ENCODE measurements around the gene SNAPC4. TPM values are rescaled to one million over a fixed set of nuclear protein-coding genes. Genes with fewer than 3 reads are reported as not detected.

Gene SNAPC4
- total and polyA plus RNA-seq, 9 of the 15 experiments (the other 6 are each of a cell fraction or from before 2014, with no cell fraction given): 0.21 to 21.8 (median 8.8) TPM

GRCh38 chr9:136410500-136411287 lies 10.7 kb upstream of the SNAPC4 start, which contains the start of the genes ENTR1 and PMPCA (continued):
- TF ChIP-seq SFPQ (IDR thresholded peaks at IDR 0.05; ENCODE audit: low read depth, low read length) (no peak), ZBTB2 (IDR thresholded peaks at IDR 0.05) (no peak), MTA1 (IDR thresholded peaks at IDR 0.05; ENCODE audit: borderline replicate concordance) (no peak), HOXB6 (CRISPR knock-in tag; IDR thresholded peaks at IDR 0.05; ENCODE audit: borderline replicate concordance) (no peak), DDX20 (tag; IDR thresholded peaks at IDR 0.05; ENCODE audit: low read depth) (no peak), MYNN (IDR thresholded peaks at IDR 0.05) (no peak), MYNN (CRISPR knock-in tag; IDR thresholded peaks at IDR 0.05) (no peak), DIDO1 (tag; IDR thresholded peaks at IDR 0.05; ENCODE audit: low read depth) (no peak), JUN (IDR thresholded peaks at IDR 0.05; ENCODE audit: borderline replicate concordance, low read depth, low read length) (peak; percentile 28; the same call in 1 of the 2 replicates), JUN (CRISPR knock-in tag; IDR thresholded peaks at IDR 0.05; ENCODE audit: borderline replicate concordance) (no peak), ZNF316 (IDR thresholded peaks at IDR 0.05) (no peak), TSHZ1 (CRISPR knock-in tag; IDR thresholded peaks at IDR 0.05) (no peak), ZNF589 (CRISPR knock-in tag; IDR thresholded peaks at IDR 0.05; ENCODE audit: low read depth) (no peak), EHMT2 (IDR thresholded peaks at IDR 0.05) (no peak), ILK (tag; IDR thresholded peaks at IDR 0.05; ENCODE audit: borderline replicate concordance, low read depth) (no peak), ZNF165 (CRISPR knock-in tag; IDR thresholded peaks at IDR 0.05; ENCODE audit: borderline replicate concordance) (no peak), CREB3L1 (IDR thresholded peaks at IDR 0.05; ENCODE audit: borderline replicate concordance, low read depth) (peak; percentile 43; the same call in 1 of the 2 replicates), ZNF174 (CRISPR knock-in tag; IDR thresholded peaks at IDR 0.05) (no peak), MTA2 (IDR thresholded peaks at IDR 0.05; ENCODE audit: low read depth) (no peak), KHSRP (IDR thresholded peaks at IDR 0.05) (no peak), KDM4B (IDR thresholded peaks at IDR 0.05; ENCODE audit: borderline replicate concordance in 2 of 2, low read depth in 1 of 2) (peak in 1 of 2 experiments; percentile 83; a peak in 2 of 4 replicates)
